SK-N-SH (cell line): Measurements from ENCODE around the gene TAF6. TPM values are rescaled to one million over a fixed set of nuclear protein-coding genes. Genes with fewer than 3 reads are reported as not detected.
"Not testable (repeated sequence)": the region's sequence is repeated elsewhere in the genome, so short reads cannot be mapped to it uniquely, and the experiment has no call there.

Experiments
- CTCF ChIA-PET: fragments of 300-600, 350-600 bp; formaldehyde crosslinking; extraction: SDS; loops from one replicate; lab custom pipeline; 2021; lab: Yijun Ruan, JAX
- POLR2A ChIA-PET: fragments of 350-600 bp; sonication (Branson Sonifier 250); formaldehyde crosslinking; extraction: SDS; loops from one replicate; lab custom pipeline; 2020; ENCODE audit warnings: antibody characterized with exemption, inconsistent platforms; lab: Yijun Ruan, JAX
- DNase-seq: peaks from one replicate; pipeline ENCODE4 v3.0.0; 2012
- H2AFZ ChIP-seq: fragments of 200-600 bp; sonication (generic); 2 replicates; pipeline ENCODE4 v1.8.1; 2016; ENCODE audit warnings: antibody characterized with exemption, mild to moderate bottlenecking, low read depth
- H3F3A ChIP-seq: fragments of 200-600 bp; sonication (generic); replicated peaks from 2 replicates; pipeline ENCODE3; 2016; ENCODE audit warnings: antibody characterized with exemption, mild to moderate bottlenecking; ENCODE audit not compliant: insufficient read depth
- H3K27ac ChIP-seq, 2 experiments: fragments of 200-500 bp in 1 of 2; fragments of 200-600 bp in 1 of 2; sonication (Bioruptor generic) in 1 of 2; sonication (generic), shearing (Covaris generic) in 1 of 2; 2 replicates each; pipeline versions ENCODE4 v1.5.1 to v1.6.1; 2014 to 2016; ENCODE audit warnings: low read depth in 2 of 2, inconsistent platforms in 1 of 2, low read length in 1 of 2, mild to moderate bottlenecking in 1 of 2, mixed read lengths in 1 of 2
- H3K27me3 ChIP-seq: fragments of 200-600 bp; sonication (generic), shearing (Covaris generic); 2 replicates; pipeline ENCODE4 v1.6.1; 2016; ENCODE audit warnings: mixed run types; ENCODE audit not compliant: insufficient read depth
- H3K36me3 ChIP-seq, 2 experiments: fragments of 200-500 bp in 1 of 2; fragments of 200-600 bp in 1 of 2; sonication (Bioruptor generic) in 1 of 2; sonication (generic) in 1 of 2; replicated peaks in 1 of 2; 2 replicates each; pipeline versions ENCODE3 to v1.5.1; 2014 to 2016; ENCODE audit warnings: low read length in 1 of 2, mild to moderate bottlenecking in 1 of 2; ENCODE audit not compliant: insufficient read depth in 2 of 2, control insufficient read depth in 1 of 2
- H3K4me1 ChIP-seq, 2 experiments: fragments of 200-500 bp in 1 of 2; fragments of 200-600 bp in 1 of 2; sonication (Bioruptor generic) in 1 of 2; sonication (generic), shearing (Covaris generic) in 1 of 2; 2 replicates each; pipeline versions ENCODE4 v1.5.1 to v1.6.1; 2014 to 2016; ENCODE audit warnings: low read depth in 1 of 2, low read length in 1 of 2, mixed run types in 1 of 2; ENCODE audit not compliant: insufficient read depth in 2 of 2, control insufficient read depth in 1 of 2
- H3K4me2 ChIP-seq: fragments of 200-600 bp; sonication (generic), shearing (Covaris generic); 2 replicates; pipeline ENCODE4 v1.6.1; 2017; ENCODE audit warnings: mixed run types
- H3K4me3 ChIP-seq, 2 experiments: fragments of 200-500 bp in 1 of 2; fragments of 200-600 bp in 1 of 2; sonication (Bioruptor generic) in 1 of 2; sonication (generic), shearing (Covaris generic) in 1 of 2; 2 replicates each; pipeline versions ENCODE4 v1.5.1 to v1.8.1; 2014 to 2016; ENCODE audit warnings: low read depth in 2 of 2, inconsistent platforms in 1 of 2, low read length in 1 of 2, mild to moderate bottlenecking in 1 of 2, mixed read lengths in 1 of 2, moderate library complexity in 1 of 2
- H3K79me2 ChIP-seq: fragments of 200-600 bp; sonication (generic); 2 replicates; pipeline ENCODE4 v1.8.1; 2017; ENCODE audit warnings: mild to moderate bottlenecking; ENCODE audit not compliant: insufficient read depth
- H3K9ac ChIP-seq: fragments of 200-600 bp; sonication (generic); 2 replicates; pipeline ENCODE4 v1.6.1; 2017; ENCODE audit warnings: mixed run types
- H3K9me2 ChIP-seq: fragments of 200-600 bp; sonication (generic); 2 replicates; pipeline ENCODE4 v1.6.1; 2017; ENCODE audit warnings: mixed run types
- H3K9me3 ChIP-seq: fragments of 200-600 bp; sonication (generic); 2 replicates; pipeline ENCODE4 v1.6.1; 2017; ENCODE audit warnings: mixed run types, mild to moderate bottlenecking, moderate library complexity
- H4K20me1 ChIP-seq: fragments of 200-600 bp; sonication (generic); 2 replicates; pipeline ENCODE4 v1.6.1; 2017; ENCODE audit warnings: mild to moderate bottlenecking, mixed run types; ENCODE audit not compliant: insufficient read depth
- FOXJ3 ChIP-seq: sonication (generic); formaldehyde crosslinking; IDR thresholded peaks from 2 replicates; pipeline ENCODE4 v1.5.1; 2020; ENCODE audit warnings: mild to moderate bottlenecking, missing genetic modification reagents
- GABPA ChIP-seq: IDR thresholded peaks from 2 replicates; pipeline ENCODE4 v1.4.0; 2012; ENCODE audit warnings: low read depth, mild to moderate bottlenecking
- MAX ChIP-seq: IDR thresholded peaks from 2 replicates; pipeline ENCODE4 v1.4.0; 2012; ENCODE audit warnings: low read depth
- MEF2A ChIP-seq: IDR thresholded peaks from 2 replicates; pipeline ENCODE4 v1.4.0; 2012; ENCODE audit warnings: low read depth, borderline replicate concordance
- MXI1 ChIP-seq: IDR thresholded peaks from 2 replicates; pipeline ENCODE4 v1.6.1; 2012; ENCODE audit warnings: mild to moderate bottlenecking, low read depth, low read length, improper control_type of control experiment
- NRF1 ChIP-seq: IDR thresholded peaks from 2 replicates; pipeline ENCODE4 v1.6.1; 2012; ENCODE audit warnings: low read depth, mild to moderate bottlenecking, low read length
- RCOR1 ChIP-seq: fragments of 150-350 bp; IDR thresholded peaks from 2 replicates; pipeline ENCODE4 v1.6.1; 2017; ENCODE audit warnings: antibody characterized with exemption, low read length
- RXRA ChIP-seq: IDR thresholded peaks from 2 replicates; pipeline ENCODE4 v1.4.0; 2012; ENCODE audit warnings: low read depth, mild to moderate bottlenecking, borderline replicate concordance
- TAF1 ChIP-seq: IDR thresholded peaks from 2 replicates; pipeline ENCODE4 v1.6.1; 2012; ENCODE audit warnings: low read depth, mild to moderate bottlenecking, low read length, moderate library complexity, borderline replicate concordance
- TCF12 ChIP-seq: IDR thresholded peaks from 2 replicates; pipeline ENCODE4 v1.4.0; 2012
- USF2 ChIP-seq: fragments of 150-350 bp; IDR thresholded peaks from 2 replicates; pipeline ENCODE4 v1.6.1; 2017; ENCODE audit warnings: antibody characterized with exemption, low read length, low read depth, borderline replicate concordance
- WGBS: methylation state at CpG from one replicate; pipeline ENCODE4 v1.1.6; 2017; ENCODE audit warnings: low lambda C conversion rate; 5-methylcytosine and 5-hydroxymethylcytosine counted together
- polyA plus RNA-seq, 3 experiments: library from polyadenylated mRNA; depleted of rRNA; stranded (reverse); fragments of >200 nt; gene quantifications; 2 replicates each; pipeline ENCODE4 v1.2.3, GENCODE V29; 2012

TAF6 gene
- polyA plus RNA-seq, 1 of the 3 experiments (the other 2 are of a cell fraction): 70.5 TPM

GRCh38 chr7:100147278-100147677, 28.1 kb upstream of the TAF6 start:
- H3K4me3 ChIP-seq: no peak overlapping the region
- H3K9me3 ChIP-seq: no peaks in the 10 kb centered on the region
- peaks cover 12% of the 10 kb centered on the region for H3F3A ChIP-seq
- DNase-seq: no peak
- no peak overlapping the region for H2AFZ ChIP-seq
- H3K27me3 ChIP-seq: no peaks in the 10 kb centered on the region
- H3K79me2 ChIP-seq: peaks cover 33% of the 10 kb centered on the region
- H3K9me2 ChIP-seq: no peaks in the 10 kb centered on the region
- ChIA-PET POLR2A (no interaction called here), CTCF (interaction anchor here (0.8 to 6.5 kb wide), 6 partner anchors 16 to 168 kb away, joined by 3 to 73 read pairs (median 3); no protein-coding TSS in a partner anchor)
- H3K9ac ChIP-seq: no peak overlapping the region
- 93% methylated on average over 2 of the region's 2 CpGs for WGBS
- no peak overlapping the region for H3K27ac ChIP-seq
- no peak overlapping the region for H3K4me2 ChIP-seq
- H3K4me1 ChIP-seq: peaks cover 5 to 7% of the 10 kb centered on the region in 2 experiments; a peak in 2 of 4 replicates
- no peaks in the 10 kb centered on the region for H4K20me1 ChIP-seq
- TF ChIP-seq TAF1: no peak
- no peak for TF ChIP-seq NRF1
- no peak for TF ChIP-seq GABPA
- TF ChIP-seq RXRA: no peak
- no peak for TF ChIP-seq MXI1
- no peak for TF ChIP-seq TCF12
- TF ChIP-seq MEF2A: no peak
- TF ChIP-seq USF2: no peak
- TF ChIP-seq MAX: no peak
- TF ChIP-seq RCOR1: no peak
- no peak for TF ChIP-seq FOXJ3 (CRISPR knock-in tag)
- TF ChIP-seq, all 33 proteins: peak for 0
- peaks cover 0 to 13% of the 10 kb centered on the region in 2 experiments for H3K36me3 ChIP-seq

GRCh38 chr7:100146350-100146749, 27.2 kb upstream of the TAF6 start:
- ChIA-PET POLR2A (interaction anchor here (0.7 to 1.1 kb wide), 2 partner anchors 17 to 85 kb away, joined by 3 read pairs; no protein-coding TSS in a partner anchor), CTCF (interaction anchor here (1.1 to 6.5 kb wide), 3 partner anchors 15 to 167 kb away, joined by 3 to 73 read pairs (median 3); partner anchors contain the start of gene GAL3ST4)
- peaks cover 12% of the 10 kb centered on the region for H3F3A ChIP-seq
- DNase-seq, H3K4me3 ChIP-seq, H3K27me3 ChIP-seq, H3K9me2 ChIP-seq, H3K36me3 ChIP-seq, H3K4me1 ChIP-seq, H3K27ac ChIP-seq, H3K9me3 ChIP-seq, H3K9ac ChIP-seq, H4K20me1 ChIP-seq, H2AFZ ChIP-seq, H3K4me2 ChIP-seq: not testable (repeated sequence)
- 93% methylated on average over 4 of the region's 4 CpGs for WGBS
- H3K79me2 ChIP-seq: peaks cover 26% of the 10 kb centered on the region

- H3K79me2 ChIP-seq: no peaks in the 10 kb centered on the region
- WGBS: 78% methylated on average over 3 of the region's 3 CpGs
- no peaks in the 10 kb centered on the region for H3K4me1 ChIP-seq
- no peaks in the 10 kb centered on the region for H3K27me3 ChIP-seq
- H4K20me1 ChIP-seq: no peaks in the 10 kb centered on the region
- DNase-seq: no peak
- no peak overlapping the region for H3K9ac ChIP-seq
- H3F3A ChIP-seq: peaks cover 9% of the 10 kb centered on the region
- H3K36me3 ChIP-seq: no peaks in the 10 kb centered on the region
- H3K9me3 ChIP-seq: no peaks in the 10 kb centered on the region
- no peak overlapping the region for H3K4me3 ChIP-seq
- no peak overlapping the region for H2AFZ ChIP-seq
- TF ChIP-seq MXI1: no peak
- no peak for TF ChIP-seq MAX
- no peak for TF ChIP-seq TAF1
- ChIA-PET CTCF (interaction anchor here (1.2 to 5.7 kb wide), 2 partner anchors 12 to 48 kb away, joined by 4 to 77 read pairs; no protein-coding TSS in a partner anchor), POLR2A (no interaction called here)
- no peak overlapping the region for H3K4me2 ChIP-seq
- no peak overlapping the region for H3K27ac ChIP-seq
- no peaks in the 10 kb centered on the region for H3K9me2 ChIP-seq
Measured at GRCh38 chr7:100142461-100142860, 23.3 kb upstream of the TAF6 start.
